H1 (cell line): Measurements from ENCODE around the gene DENND2C. TPM values are rescaled to one million over a fixed set of nuclear protein-coding genes. Genes with fewer than 3 reads are reported as not detected.

Experiments used
- CHD1 ChIP-seq: IDR thresholded peaks from 2 replicates; pipeline ENCODE4 v1.6.1; 2012; ENCODE audit warnings: low read depth, low read length, improper control_type of control experiment
- KDM1A ChIP-seq: fragments of 200-600, 300-600 bp; sonication (generic); IDR thresholded peaks from 2 replicates; pipeline ENCODE4 v1.7.1; 2016; ENCODE audit warnings: mild to moderate bottlenecking, low read length, borderline replicate concordance
- MAFK ChIP-seq: IDR thresholded peaks from 2 replicates; pipeline ENCODE4 v1.6.1; 2012; ENCODE audit warnings: low read depth, mild to moderate bottlenecking, improper control_type of control experiment, low read length
- NRF1 ChIP-seq: IDR thresholded peaks from 2 replicates; pipeline ENCODE4 v1.6.1; 2011; ENCODE audit warnings: mild to moderate bottlenecking, low read depth, low read length, improper control_type of control experiment
- polyA plus RNA-seq, 7 experiments: library from polyadenylated mRNA; depleted of rRNA in 3 of 7; stranded (reverse) in 5 of 7; unstranded in 2 of 7; fragments of >200 nt in 5 of 7; fragments of 200-250 nt in 2 of 7; gene quantifications; 1 replicate in 5 of 7; 2 replicates in 1 of 7; 4 replicates in 1 of 7; pipeline versions ENCODE4 v1.2.1 to v1.2.3, GENCODE V29; 2011 to 2013; ENCODE audit warnings: missing spikeins in 2 of 7, mixed read lengths in 2 of 7
- total RNA-seq: library from RNA; stranded (reverse); fragmentation: NEBNext Ultra II Directional; extraction: Animal tissue kit (Norgen Biotek cat#: 25700); gene quantifications from 2 replicates; pipeline ENCODE4 v1.2.1, GENCODE V29; 2021
- TF ChIP-seq, protein P1 (sequence below): fragments of 300-600 bp; sonication (generic); IDR thresholded peaks from 2 replicates; pipeline ENCODE4 v1.7.1; 2012; ENCODE audit warnings: low read length, moderate library complexity, mild to moderate bottlenecking, inconsistent platforms; ENCODE audit not compliant: insufficient replicate concordance

The DENND2C gene
- total and polyA plus RNA-seq, 2 of the 8 experiments (the other 6 are each of a cell fraction or from before 2014, with no cell fraction given), result 1.8 to 5.5 TPM

DNA sequence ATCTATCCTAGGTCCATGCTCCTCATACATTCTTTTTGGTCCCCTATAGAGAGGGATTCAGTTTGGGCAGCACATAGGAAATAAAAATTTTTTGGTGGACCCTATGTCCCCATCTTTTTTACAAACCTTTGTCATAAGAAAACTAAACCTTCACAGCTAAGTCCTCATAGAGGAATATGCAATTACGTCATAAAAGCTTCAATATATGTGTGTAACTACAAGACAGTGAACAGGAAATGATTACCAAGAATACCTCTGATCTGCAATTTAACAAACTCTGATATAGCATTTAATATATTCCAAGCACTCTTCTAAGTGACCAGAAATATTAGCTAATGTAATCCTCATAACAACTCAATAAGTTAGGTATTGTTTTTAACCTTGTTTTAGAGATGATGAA lies 6.3 kb upstream of the DENND2C start (continued):
- TF ChIP-seq, protein P1, sequence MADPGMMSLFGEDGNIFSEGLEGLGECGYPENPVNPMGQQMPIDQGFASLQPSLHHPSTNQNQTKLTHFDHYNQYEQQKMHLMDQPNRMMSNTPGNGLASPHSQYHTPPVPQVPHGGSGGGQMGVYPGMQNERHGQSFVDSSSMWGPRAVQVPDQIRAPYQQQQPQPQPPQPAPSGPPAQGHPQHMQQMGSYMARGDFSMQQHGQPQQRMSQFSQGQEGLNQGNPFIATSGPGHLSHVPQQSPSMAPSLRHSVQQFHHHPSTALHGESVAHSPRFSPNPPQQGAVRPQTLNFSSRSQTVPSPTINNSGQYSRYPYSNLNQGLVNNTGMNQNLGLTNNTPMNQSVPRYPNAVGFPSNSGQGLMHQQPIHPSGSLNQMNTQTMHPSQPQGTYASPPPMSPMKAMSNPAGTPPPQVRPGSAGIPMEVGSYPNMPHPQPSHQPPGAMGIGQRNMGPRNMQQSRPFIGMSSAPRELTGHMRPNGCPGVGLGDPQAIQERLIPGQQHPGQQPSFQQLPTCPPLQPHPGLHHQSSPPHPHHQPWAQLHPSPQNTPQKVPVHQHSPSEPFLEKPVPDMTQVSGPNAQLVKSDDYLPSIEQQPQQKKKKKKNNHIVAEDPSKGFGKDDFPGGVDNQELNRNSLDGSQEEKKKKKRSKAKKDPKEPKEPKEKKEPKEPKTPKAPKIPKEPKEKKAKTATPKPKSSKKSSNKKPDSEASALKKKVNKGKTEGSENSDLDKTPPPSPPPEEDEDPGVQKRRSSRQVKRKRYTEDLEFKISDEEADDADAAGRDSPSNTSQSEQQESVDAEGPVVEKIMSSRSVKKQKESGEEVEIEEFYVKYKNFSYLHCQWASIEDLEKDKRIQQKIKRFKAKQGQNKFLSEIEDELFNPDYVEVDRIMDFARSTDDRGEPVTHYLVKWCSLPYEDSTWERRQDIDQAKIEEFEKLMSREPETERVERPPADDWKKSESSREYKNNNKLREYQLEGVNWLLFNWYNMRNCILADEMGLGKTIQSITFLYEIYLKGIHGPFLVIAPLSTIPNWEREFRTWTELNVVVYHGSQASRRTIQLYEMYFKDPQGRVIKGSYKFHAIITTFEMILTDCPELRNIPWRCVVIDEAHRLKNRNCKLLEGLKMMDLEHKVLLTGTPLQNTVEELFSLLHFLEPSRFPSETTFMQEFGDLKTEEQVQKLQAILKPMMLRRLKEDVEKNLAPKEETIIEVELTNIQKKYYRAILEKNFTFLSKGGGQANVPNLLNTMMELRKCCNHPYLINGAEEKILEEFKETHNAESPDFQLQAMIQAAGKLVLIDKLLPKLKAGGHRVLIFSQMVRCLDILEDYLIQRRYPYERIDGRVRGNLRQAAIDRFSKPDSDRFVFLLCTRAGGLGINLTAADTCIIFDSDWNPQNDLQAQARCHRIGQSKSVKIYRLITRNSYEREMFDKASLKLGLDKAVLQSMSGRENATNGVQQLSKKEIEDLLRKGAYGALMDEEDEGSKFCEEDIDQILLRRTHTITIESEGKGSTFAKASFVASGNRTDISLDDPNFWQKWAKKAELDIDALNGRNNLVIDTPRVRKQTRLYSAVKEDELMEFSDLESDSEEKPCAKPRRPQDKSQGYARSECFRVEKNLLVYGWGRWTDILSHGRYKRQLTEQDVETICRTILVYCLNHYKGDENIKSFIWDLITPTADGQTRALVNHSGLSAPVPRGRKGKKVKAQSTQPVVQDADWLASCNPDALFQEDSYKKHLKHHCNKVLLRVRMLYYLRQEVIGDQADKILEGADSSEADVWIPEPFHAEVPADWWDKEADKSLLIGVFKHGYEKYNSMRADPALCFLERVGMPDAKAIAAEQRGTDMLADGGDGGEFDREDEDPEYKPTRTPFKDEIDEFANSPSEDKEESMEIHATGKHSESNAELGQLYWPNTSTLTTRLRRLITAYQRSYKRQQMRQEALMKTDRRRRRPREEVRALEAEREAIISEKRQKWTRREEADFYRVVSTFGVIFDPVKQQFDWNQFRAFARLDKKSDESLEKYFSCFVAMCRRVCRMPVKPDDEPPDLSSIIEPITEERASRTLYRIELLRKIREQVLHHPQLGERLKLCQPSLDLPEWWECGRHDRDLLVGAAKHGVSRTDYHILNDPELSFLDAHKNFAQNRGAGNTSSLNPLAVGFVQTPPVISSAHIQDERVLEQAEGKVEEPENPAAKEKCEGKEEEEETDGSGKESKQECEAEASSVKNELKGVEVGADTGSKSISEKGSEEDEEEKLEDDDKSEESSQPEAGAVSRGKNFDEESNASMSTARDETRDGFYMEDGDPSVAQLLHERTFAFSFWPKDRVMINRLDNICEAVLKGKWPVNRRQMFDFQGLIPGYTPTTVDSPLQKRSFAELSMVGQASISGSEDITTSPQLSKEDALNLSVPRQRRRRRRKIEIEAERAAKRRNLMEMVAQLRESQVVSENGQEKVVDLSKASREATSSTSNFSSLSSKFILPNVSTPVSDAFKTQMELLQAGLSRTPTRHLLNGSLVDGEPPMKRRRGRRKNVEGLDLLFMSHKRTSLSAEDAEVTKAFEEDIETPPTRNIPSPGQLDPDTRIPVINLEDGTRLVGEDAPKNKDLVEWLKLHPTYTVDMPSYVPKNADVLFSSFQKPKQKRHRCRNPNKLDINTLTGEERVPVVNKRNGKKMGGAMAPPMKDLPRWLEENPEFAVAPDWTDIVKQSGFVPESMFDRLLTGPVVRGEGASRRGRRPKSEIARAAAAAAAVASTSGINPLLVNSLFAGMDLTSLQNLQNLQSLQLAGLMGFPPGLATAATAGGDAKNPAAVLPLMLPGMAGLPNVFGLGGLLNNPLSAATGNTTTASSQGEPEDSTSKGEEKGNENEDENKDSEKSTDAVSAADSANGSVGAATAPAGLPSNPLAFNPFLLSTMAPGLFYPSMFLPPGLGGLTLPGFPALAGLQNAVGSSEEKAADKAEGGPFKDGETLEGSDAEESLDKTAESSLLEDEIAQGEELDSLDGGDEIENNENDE, result no peak
- no peak for TF ChIP-seq NRF1
- TF ChIP-seq CHD1, result no peak
- TF ChIP-seq MAFK, result no peak
- no peak for TF ChIP-seq KDM1A
